Aorta (tissue), 5 donors: Measurements from ENCODE around the gene SGF29. TPM values are rescaled to one million over a fixed set of nuclear protein-coding genes. Genes with fewer than 3 reads are reported as not detected.

ENCODE experiments used
- ATAC-seq: fragments of 200-7000 bp; cut with Tn5 transposase; one replicate; pipeline ENCODE4 v1.9.1; 2022; ENCODE audit warnings: moderate library complexity; ENCODE audit not compliant: low FRiP score
- DNase-seq, 2 donors: peaks; one replicate each; pipeline ENCODE4 v3.0.0-alpha.2; 2020
- H3K27ac ChIP-seq, 2 donors: one replicate each; pipeline ENCODE4 v1.5.1; 2013; ENCODE audit warnings: low read length in 2 of 2, mild to moderate bottlenecking in 2 of 2, moderate library complexity in 2 of 2, control low read depth in 1 of 2, inconsistent platforms in 1 of 2, low read depth in 1 of 2
- H3K27me3 ChIP-seq, 2 donors: one replicate each; pipeline ENCODE4 v1.6.1; 2013; ENCODE audit warnings: control low read depth in 1 of 2, low read length in 1 of 2, mild to moderate bottlenecking in 1 of 2, moderate library complexity in 1 of 2; ENCODE audit not compliant: insufficient read depth in 2 of 2, control insufficient read depth in 1 of 2
- H3K36me3 ChIP-seq, 2 donors: one replicate each; pipeline ENCODE4 v1.6.1; 2013; ENCODE audit warnings: control low read depth in 1 of 2, low read length in 1 of 2, mild to moderate bottlenecking in 1 of 2; ENCODE audit not compliant: insufficient read depth in 2 of 2, control insufficient read depth in 1 of 2
- H3K4me1 ChIP-seq, 2 donors: one replicate each; pipeline ENCODE4 v1.6.1; 2013; ENCODE audit warnings: low read length in 2 of 2, control low read depth in 1 of 2, mild to moderate bottlenecking in 1 of 2, moderate library complexity in 1 of 2; ENCODE audit not compliant: insufficient read depth in 2 of 2, control insufficient read depth in 1 of 2
- H3K4me3 ChIP-seq, 2 donors: one replicate each; pipeline ENCODE4 v1.5.1; 2013; ENCODE audit warnings: low read length in 2 of 2, control low read depth in 1 of 2, mild to moderate bottlenecking in 1 of 2
- H3K9me3 ChIP-seq: one replicate; pipeline ENCODE4 v1.6.1; 2013; ENCODE audit warnings: mild to moderate bottlenecking, low read length; ENCODE audit not compliant: control insufficient read depth
- WGBS, 2 donors: extraction: QIAGEN DNeasy Blood & Tissue Kit; methylation state at CpG; one replicate each; pipeline ENCODE4 v1.1.7; 2013; 5-methylcytosine and 5-hydroxymethylcytosine counted together
- intact Hi-C, 2 donors: fragments of 100-400 bp; cut with DNase I; formaldehyde crosslinking; loops; one replicate each; pipeline versions ENCODE4 v1.14.2 to v1.15.0; 2022
- long read RNA-seq, 2 donors: library from polyadenylated mRNA; unstranded; transcript quantifications; one replicate each; pipeline ENCODE4 v2.0.0, GENCODE V29; 2020 to 2021
- polyA plus RNA-seq, 2 donors: library from polyadenylated mRNA; stranded (reverse); fragments of 200-250 nt; gene quantifications; one replicate each; pipeline ENCODE4 v1.2.3, GENCODE V29; 2013
- total RNA-seq, 2 donors: library from RNA; stranded (reverse); fragmentation: NEBNext Ultra II Directional; extraction: Animal tissue kit (Norgen Biotek cat#: 25700); gene quantifications; one replicate each; pipeline ENCODE4 v1.2.1, GENCODE V29; 2021
- donor health status: healthy with polysubstance abuse.
- donor health status: Bipolar disorder and iron deficiency.
- donor health status: DM: no; HTN: no; CAD: no.
- donor health status: DM: no; HTN: no; CAD: no.
- donor health status: DM: yes; HTN: yes; CAD: no.

SGF29 gene
- total RNA-seq (10 to 100 TPM; 19.7 to 20.7 TPM), polyA plus RNA-seq (10 to 100 TPM; 17.4 to 41.6 TPM)
- long read RNA-seq, donor 1, transcript SGF29-201 (10 exons, 1,153 nt), result major isoform, 28 of 47 reads
- long read RNA-seq, donor 1, partial matches to known transcripts, result 7 of 47 reads
- long read RNA-seq, donor 1, other reads (novel, unspliced or antisense), result 11 of 47 reads
- long read RNA-seq, donor 2, partial matches to known transcripts, result 0 of 7 reads
- long read RNA-seq, donor 2, other reads (novel, unspliced or antisense), result 1 of 7 reads

DNA sequence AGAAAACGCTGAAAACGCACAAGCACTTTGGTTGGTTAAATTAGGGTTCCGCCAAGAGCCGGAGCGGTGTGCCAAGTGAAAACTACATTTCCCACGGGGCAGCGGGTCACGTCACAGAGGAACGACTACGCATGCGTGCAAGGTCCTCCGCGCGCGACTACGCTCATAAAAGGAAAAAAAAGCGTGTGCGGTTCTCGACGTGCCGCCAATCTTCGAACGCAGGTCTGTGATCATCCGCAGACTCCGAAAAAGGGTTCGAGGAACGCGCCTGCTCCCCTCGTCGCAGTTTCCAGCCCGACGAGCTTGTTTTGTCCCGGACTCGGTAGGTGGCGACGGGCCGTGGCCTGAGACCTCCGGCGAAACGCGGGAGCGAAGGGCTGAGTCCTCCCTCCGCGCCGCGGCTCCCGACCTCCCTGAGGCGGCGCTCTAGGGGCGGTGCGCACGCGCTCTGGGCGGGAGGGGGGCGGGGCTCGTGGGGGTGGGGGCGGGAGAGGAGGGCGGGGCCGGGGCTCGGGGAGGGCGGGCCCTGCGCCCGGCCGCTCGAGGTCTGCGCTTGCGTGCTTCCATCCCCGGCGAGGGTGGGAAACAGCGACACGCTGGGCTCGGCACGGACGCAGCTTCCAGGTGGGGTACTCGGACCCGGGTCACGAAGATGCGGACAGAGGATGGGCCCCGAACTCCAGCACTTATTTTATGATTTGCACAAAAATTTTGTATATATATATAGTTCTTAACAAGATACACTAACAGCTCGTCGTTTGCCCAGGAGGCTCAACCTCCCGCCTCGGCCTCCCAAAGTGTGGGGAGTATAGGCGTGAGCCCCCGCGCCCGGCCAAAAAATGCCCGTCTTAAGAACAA is at the start of gene SGF29:
Gene SGF29 (plus strand): TSS at position 145 of the 858 bp plus-strand sequence. CDS start 27,150 bp downstream, outside the sequence.
- Histone ChIP-seq H3K36me3 (no peaks in the 10 kb centered on the region), H3K4me3 (peak within 1 kb of the TSS; percentile 37 to 54), H3K27ac (peak within 1 kb of the TSS in 1 of 2 donors; percentile 98), H3K27me3 (no peaks in the 10 kb centered on the region), H3K4me1 (peaks cover 0 to 3% of the 10 kb centered on the region in 2 donors), H3K9me3 (no peaks in the 10 kb centered on the region)
- WGBS, 2 donors, result 1% methylated on average over 60 to 88 of the region's 88 CpGs
- DNase-seq (peak; percentile 96 to 98), ATAC-seq (peak; percentile 98)
- intact Hi-C loops, result loop anchor here (5.0 kb wide), 1 partner anchor 62 kb away; the partner anchor contains the start of genes APOBR (in 2 of the 2) and CLN3 (in 2 of the 2)

DNA sequence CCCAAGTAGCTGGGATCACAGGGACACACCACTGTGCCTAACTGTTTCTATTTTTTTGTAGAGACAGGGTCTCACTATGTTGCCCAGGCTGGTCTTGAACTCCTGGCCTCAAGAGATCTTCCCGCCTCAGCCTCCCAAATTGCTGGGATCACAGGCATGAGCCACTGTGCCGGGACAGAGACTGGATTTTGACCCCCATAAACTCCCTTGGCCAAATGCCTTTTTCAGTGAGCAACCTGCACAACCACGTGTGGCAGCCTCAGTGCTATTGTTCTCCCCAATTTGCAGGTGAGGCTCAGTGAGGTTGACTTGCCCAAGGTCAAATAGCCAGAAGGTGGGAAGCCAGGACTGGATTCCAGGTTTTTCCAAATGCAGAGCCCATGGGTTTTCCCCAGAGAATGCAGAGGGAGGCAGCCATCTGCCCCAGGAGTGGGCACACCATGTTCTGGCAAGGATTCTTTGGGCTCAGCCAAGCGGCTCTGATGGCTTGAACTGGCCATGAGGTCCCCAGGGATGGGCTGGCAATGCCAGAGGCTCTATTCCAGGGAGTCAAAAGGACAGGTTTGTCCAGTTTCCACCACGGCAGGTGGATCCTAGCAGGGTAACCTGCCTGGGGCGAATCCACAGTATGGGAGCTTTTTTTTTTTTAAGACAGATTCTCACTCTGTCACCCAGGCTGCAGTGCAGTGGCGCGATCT is 48.9 kb upstream of the SGF29 start:
- H3K4me1 ChIP-seq, result no peaks in the 10 kb centered on the region
- no peak overlapping the region for H3K4me3 ChIP-seq
- WGBS, 2 donors, result 61 to 63% methylated on average over 8 of the region's 8 CpGs
- intact Hi-C loops, result no loop called here
- no peak overlapping the region for H3K27ac ChIP-seq
- no peak for DNase-seq
- H3K27me3 ChIP-seq, result no peaks in the 10 kb centered on the region
- no peaks in the 10 kb centered on the region for H3K9me3 ChIP-seq
- H3K36me3 ChIP-seq, result no peaks in the 10 kb centered on the region
- no peak for ATAC-seq

DNA sequence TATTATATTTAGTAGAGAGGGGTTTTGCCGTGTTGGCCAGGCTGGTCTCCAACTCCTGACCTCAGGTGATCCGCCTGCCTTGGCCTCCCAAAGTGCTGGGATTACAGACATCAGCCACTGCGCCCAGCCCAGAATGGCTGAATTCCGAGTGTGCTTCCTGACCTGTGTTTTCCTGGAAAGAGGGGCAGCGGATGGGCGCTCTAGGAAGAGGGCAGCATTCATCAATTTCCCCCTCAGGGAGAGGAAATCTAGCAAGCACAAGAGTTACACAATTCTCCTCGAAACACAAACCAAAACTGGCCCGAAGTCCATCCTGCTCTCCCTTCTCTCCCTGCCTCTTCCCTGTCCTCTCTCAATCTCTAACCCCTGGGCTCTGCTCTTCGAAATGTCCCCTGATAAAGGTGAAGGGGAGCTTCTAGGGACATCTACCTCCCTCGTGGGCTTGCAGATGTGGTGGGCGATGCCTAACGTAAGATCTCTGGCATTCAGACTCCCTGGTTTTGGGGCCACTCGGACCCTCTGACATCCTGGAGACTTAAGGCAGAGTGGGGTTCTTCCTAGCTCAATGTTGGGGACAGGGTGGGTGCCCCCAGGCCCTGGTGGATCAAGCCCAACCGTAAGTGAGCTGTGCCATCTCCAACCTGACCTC is 48.1 kb upstream of the SGF29 start:
- no peaks in the 10 kb centered on the region for H3K4me1 ChIP-seq
- 68 to 70% methylated on average over 13 to 14 of the region's 14 CpGs for WGBS, 2 donors
- no peaks in the 10 kb centered on the region for H3K27me3 ChIP-seq
- ATAC-seq (no peak), DNase-seq (no peak)
- no peak overlapping the region for H3K27ac ChIP-seq
- H3K9me3 ChIP-seq, result no peaks in the 10 kb centered on the region
- no peak overlapping the region for H3K4me3 ChIP-seq
- intact Hi-C loops, result no loop called here
- H3K36me3 ChIP-seq, result no peaks in the 10 kb centered on the region

DNA sequence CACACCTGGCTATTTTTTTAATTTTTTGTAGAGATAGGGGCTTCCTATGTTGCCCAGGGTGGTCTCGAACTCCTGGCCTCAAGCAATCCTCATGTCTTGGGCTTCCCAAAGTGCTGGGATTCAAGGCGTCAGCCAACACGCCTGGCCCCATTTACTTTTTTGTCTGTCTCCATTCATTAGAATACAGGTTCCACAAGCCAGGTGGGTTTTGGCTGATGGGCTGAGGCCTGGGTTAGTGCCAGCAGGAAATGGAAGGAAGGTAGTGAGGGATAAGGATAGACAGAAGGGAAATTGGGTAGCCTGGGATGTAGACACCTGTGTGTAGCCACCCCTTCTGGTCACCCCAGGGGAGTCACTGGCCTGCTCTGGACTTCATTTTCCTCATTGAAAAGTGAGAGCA is 42.7 kb upstream of the SGF29 start:
- H3K27me3 ChIP-seq, result no peaks in the 10 kb centered on the region
- H3K9me3 ChIP-seq, result no peaks in the 10 kb centered on the region
- H3K4me3 ChIP-seq, result no peak overlapping the region
- no peak overlapping the region for H3K27ac ChIP-seq
- H3K36me3 ChIP-seq, result no peaks in the 10 kb centered on the region
- no peaks in the 10 kb centered on the region for H3K4me1 ChIP-seq
- WGBS, 2 donors, result 91 to 92% methylated on average over 3 of the region's 3 CpGs
- intact Hi-C loops, result no loop called here
- DNase-seq (no peak), ATAC-seq (no peak)

DNA sequence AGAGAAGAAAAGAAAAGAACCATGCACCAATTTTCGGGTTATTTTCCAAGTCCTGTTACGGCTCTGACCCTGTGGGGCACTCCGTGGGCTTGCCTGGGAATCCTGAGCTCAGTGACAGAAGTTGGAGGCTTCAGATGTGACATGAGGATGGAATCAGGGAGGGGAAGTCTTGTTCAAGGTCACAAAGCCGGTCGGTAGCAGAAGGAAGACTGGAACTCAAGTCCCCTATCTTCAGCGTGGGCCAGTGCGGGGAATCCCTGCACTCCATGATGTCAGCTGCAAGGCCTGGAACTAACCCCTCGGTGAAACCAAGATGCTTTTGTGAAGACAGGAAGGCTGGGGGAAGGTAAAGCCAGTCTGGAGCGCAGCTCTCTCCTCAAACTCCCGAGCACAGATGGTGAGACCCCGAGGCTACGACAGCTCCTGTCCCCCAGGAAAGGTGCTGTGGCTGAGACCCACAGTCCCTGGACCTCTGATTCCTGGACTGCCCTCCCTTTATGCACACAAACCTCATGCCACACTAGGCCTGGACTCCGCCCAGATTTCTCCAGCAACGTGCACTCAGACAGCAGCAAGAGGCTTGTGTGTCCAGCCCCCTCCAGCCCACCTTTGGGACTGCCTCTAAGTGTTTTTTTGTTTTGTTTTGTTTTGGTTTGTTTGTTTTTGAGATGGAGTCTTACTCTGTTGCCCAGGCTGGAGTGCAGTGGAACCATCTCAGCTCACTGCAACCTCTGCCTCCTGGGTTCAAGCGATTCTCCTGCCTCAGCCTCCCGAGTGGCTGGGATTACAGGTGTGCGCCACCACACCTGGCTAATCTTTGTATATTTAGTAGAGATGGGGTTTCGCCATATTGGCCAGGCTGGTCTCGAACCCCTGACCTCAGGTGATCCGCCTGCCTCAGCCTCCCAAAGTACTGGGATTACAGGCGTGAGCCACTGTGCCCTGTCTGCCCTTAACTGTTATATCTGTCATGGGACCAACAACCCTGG is 41.6 kb upstream of the SGF29 start:
- Histone ChIP-seq H3K9me3 (no peaks in the 10 kb centered on the region), H3K4me3 (no peak overlapping the region), H3K27me3 (no peaks in the 10 kb centered on the region), H3K36me3 (no peaks in the 10 kb centered on the region), H3K4me1 (no peaks in the 10 kb centered on the region), H3K27ac (no peak overlapping the region)
- intact Hi-C loops, result no loop called here
- 85 to 89% methylated on average over 21 of the region's 21 CpGs for WGBS, 2 donors
- DNase-seq (no peak), ATAC-seq (no peak)

DNA sequence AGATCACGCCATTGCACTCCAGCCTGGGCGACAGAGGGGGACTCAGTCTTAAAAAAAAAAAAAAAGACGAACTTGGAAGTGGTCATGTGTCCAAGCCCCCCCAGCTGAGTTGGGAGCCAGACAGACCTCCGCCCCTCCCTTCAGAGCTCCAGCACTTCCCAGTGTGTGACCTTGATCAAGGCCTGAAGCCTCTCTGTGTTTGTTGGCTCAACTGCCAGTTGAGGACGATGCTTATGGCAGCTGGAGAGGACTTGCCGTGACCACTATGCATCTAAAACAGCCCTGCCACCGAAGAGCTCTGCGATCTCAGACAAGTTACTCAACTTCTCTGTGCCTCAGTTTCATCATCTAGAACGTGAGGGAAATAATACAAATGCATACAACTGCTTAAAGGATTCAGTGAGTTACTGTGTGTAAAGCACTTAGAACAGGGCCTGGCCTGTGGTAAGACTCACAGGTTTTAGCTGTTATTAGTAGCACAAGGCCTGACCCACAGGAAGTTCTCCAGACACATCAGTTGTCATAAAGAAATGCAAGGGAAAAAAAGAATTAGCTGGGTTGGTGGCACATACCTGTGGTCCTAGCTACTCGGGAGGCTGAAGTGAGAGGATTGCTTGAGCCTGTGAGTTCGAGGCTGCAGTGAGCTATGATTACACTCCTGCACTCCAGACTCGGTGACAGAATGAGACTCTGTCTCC is 40.1 kb upstream of the SGF29 start:
- no peaks in the 10 kb centered on the region for H3K27me3 ChIP-seq
- 75 to 76% methylated on average over 12 of the region's 12 CpGs for WGBS, 2 donors
- DNase-seq (no peak), ATAC-seq (no peak)
- H3K4me3 ChIP-seq, result no peak overlapping the region
- intact Hi-C loops, result no loop called here
- no peak overlapping the region for H3K27ac ChIP-seq
- H3K9me3 ChIP-seq, result no peaks in the 10 kb centered on the region
- H3K36me3 ChIP-seq, result no peaks in the 10 kb centered on the region
- no peaks in the 10 kb centered on the region for H3K4me1 ChIP-seq

DNA sequence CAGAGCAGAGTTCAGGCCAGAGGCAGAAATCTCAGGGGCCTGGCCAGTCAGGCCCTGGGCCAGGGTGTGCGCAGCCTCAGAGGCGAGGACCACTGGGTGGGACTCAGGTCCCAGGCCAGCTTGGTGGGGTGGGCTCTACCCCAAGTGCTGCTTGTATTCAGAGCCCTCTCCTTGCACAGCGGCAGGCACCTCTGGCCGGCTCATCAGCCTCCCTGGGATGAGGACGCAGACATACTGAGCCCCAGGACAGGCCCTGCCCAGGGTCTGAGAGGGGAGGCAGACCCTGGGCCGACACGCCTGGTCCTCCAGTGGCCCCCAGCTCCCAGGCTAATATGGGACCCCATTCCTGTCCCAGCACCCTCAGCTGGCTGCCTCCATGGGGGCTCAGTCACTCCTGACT is 39.5 kb upstream of the SGF29 start:
- DNase-seq (no peak), ATAC-seq (no peak)
- Histone ChIP-seq H3K27me3 (no peaks in the 10 kb centered on the region), H3K4me3 (no peak overlapping the region), H3K9me3 (no peaks in the 10 kb centered on the region), H3K4me1 (no peaks in the 10 kb centered on the region), H3K27ac (no peak overlapping the region), H3K36me3 (no peaks in the 10 kb centered on the region)
- WGBS, 2 donors, result 86 to 96% methylated on average over 7 of the region's 7 CpGs
- intact Hi-C loops, result no loop called here
